HG03060 (cell line): ENCODE data around the gene GMPPA.

Experiments
- ATAC-seq: cut with Tn5 transposase; IDR thresholded peaks from one replicate; pipeline ENCODE4 v1.9.1; 2021; ENCODE audit warnings: low read depth, moderate number of reproducible peaks; ENCODE audit not compliant: unreplicated experiment

The GMPPA gene

GRCh38 chr2:219501849-219502248 is 3.2 kb downstream of the GMPPA start:
- ATAC-seq = no peak

- no peak for ATAC-seq
These were observed 3.9 kb downstream of the GMPPA start for GRCh38 chr2:219502618-219503017.

GRCh38 chr2:219505585-219505984 is 6.9 kb downstream of the GMPPA start:
- ATAC-seq = no peak

GRCh38 chr2:219506153-219506801 is 7.6 kb downstream of the GMPPA start:
- ATAC-seq = no peak

- ATAC-seq = no peak
These were observed 8.3 kb downstream of the GMPPA start for GRCh38 chr2:219506802-219507526.

GRCh38 chr2:219507581-219508443 is 9.1 kb downstream of the GMPPA start:
- ATAC-seq = no peak

GRCh38 chr2:219508444-219508734 is 9.7 kb downstream of the GMPPA start:
- ATAC-seq = no peak

GRCh38 chr2:219508971-219509779 is 10.5 kb downstream of the GMPPA start:
- ATAC-seq = no peak

- ATAC-seq = no peak
These were observed 11.3 kb downstream of the GMPPA start for GRCh38 chr2:219509780-219510511.

GRCh38 chr2:219510512-219511135 is 11.9 kb downstream of the GMPPA start:
- no peak for ATAC-seq

- ATAC-seq = no peak
These were observed 13.0 kb downstream of the GMPPA start for GRCh38 chr2:219511547-219512325.

GRCh38 chr2:219512524-219513216 is 14.0 kb downstream of the GMPPA start:
- no peak for ATAC-seq

GRCh38 chr2:219513787-219514186 is 15.1 kb downstream of the GMPPA start:
- no peak for ATAC-seq

GRCh38 chr2:219514196-219514761 is 15.6 kb downstream of the GMPPA start, which contains the start of gene ASIC4:
TSS of gene ASIC4 (plus strand) at chr2:219514482. CDS start at chr2:219514725, 243 bp downstream.
- ATAC-seq = no peak

- ATAC-seq = no peak
These were observed 16.1 kb downstream of the GMPPA start for GRCh38 chr2:219514836-219515235.

GRCh38 chr2:219515874-219516629 is 17.4 kb downstream of the GMPPA start:
- no peak for ATAC-seq

- ATAC-seq = no peak
These were observed 18.2 kb downstream of the GMPPA start for GRCh38 chr2:219516888-219517287.
